A549 (cell line): ENCODE results near the gene C19orf81. TPM values are rescaled to one million over a fixed set of nuclear protein-coding genes. Genes with fewer than 3 reads are reported as not detected.

Experiments
- ATAC-seq, 2 experiments: fragments of 200-7000 bp in 1 of 2; fragments of >200 bp in 1 of 2; cut with Nextera tagmentation in 1 of 2; cut with Tn5 transposase in 1 of 2; 3 replicates each; pipeline versions ENCODE4 v1.8.0 to v1.9.1; 2018 to 2020; ENCODE audit warnings: mild to moderate bottlenecking in 1 of 2, moderate library complexity in 1 of 2
- CTCF ChIA-PET: fragments of 300-600 bp; sonication (Branson Sonifier 250); formaldehyde crosslinking; extraction: SDS; loops from one replicate; lab custom pipeline; 2021; ENCODE audit warnings: antibody characterized with exemption, inconsistent platforms; lab: Yijun Ruan, JAX
- POLR2A ChIA-PET: fragments of 350-600 bp; formaldehyde crosslinking; extraction: SDS; loops from one replicate; lab custom pipeline; 2021; ENCODE audit warnings: antibody characterized with exemption, inconsistent platforms; lab: Yijun Ruan, JAX
- DNase-seq, 2 experiments: peaks; one replicate each; pipeline versions ENCODE4 v3.0.0 to v3.0.0-alpha.2; 2011 to 2016; ENCODE audit warnings: low read depth in 1 of 2, low spot score in 1 of 2
- FAIRE-seq: peaks from 2 replicates; lab custom pipeline; 2011; peaks lifted over from hg19 to GRCh38; lab: Jason Lieb, UNC
- H3K27ac ChIP-seq, 2 experiments: fragments of >200 bp; sonication (Bioruptor Twin); formaldehyde crosslinking; 3 replicates each; pipeline ENCODE4 v1.5.1; 2016 to 2017
- H3K4me1 ChIP-seq: fragments of >200 bp; sonication (Bioruptor Twin); formaldehyde crosslinking; 3 replicates; pipeline ENCODE4 v1.6.1; 2016
- H3K4me2 ChIP-seq: fragments of >200 bp; sonication (Bioruptor Twin); formaldehyde crosslinking; 3 replicates; pipeline ENCODE4 v1.6.1; 2016
- H3K4me3 ChIP-seq: fragments of >200 bp; sonication (Bioruptor Twin); formaldehyde crosslinking; 3 replicates; pipeline ENCODE4 v1.5.1; 2016
- H3K9me3 ChIP-seq: fragments of >200 bp; sonication (Bioruptor Twin); formaldehyde crosslinking; 3 replicates; pipeline ENCODE4 v1.6.1; 2016
- BHLHE40 ChIP-seq: IDR thresholded peaks from 2 replicates; pipeline ENCODE4 v1.6.1; 2012; ENCODE audit warnings: low read depth, low read length, inconsistent platforms
- CBX8 ChIP-seq: fragments of 200-600 bp; sonication (generic); IDR thresholded peaks from 2 replicates; pipeline ENCODE4 v1.6.1; 2016
- CHD2 ChIP-seq: fragments of 150-350 bp; IDR thresholded peaks from 2 replicates; pipeline ENCODE4 v1.6.1; 2014; ENCODE audit warnings: low read length; ENCODE audit not compliant: partially characterized antibody
- EHF ChIP-seq: fragments of 250-450 bp; sonication (Bioruptor Pico); IDR thresholded peaks from 2 replicates; pipeline ENCODE4 v1.5.0; 2020; ENCODE audit warnings: mild to moderate bottlenecking
- EHMT2 ChIP-seq: fragments of 200-600 bp; sonication (generic); IDR thresholded peaks from 2 replicates; pipeline ENCODE4 v1.6.1; 2016; ENCODE audit warnings: antibody characterized with exemption, low read depth, mild to moderate bottlenecking, moderate library complexity
- EP300 ChIP-seq, 2 experiments: fragments of >200 bp; sonication (Bioruptor Twin); formaldehyde crosslinking; IDR thresholded peaks; 2 replicates in 1 of 2; 3 replicates in 1 of 2; pipeline ENCODE4 v1.6.1; 2016 to 2017
- ESRRA ChIP-seq: fragments of 150-350 bp; IDR thresholded peaks from 2 replicates; pipeline ENCODE4 v1.6.1; 2014; ENCODE audit warnings: mild to moderate bottlenecking, low read length, borderline replicate concordance
- GATA3 ChIP-seq: IDR thresholded peaks from 2 replicates; pipeline ENCODE4 v1.6.1; 2012; ENCODE audit warnings: borderline replicate concordance
- HES2 ChIP-seq: fragments of >200 bp; sonication (Bioruptor Twin); formaldehyde crosslinking; IDR thresholded peaks from 2 replicates; pipeline ENCODE4 v1.6.1; 2016
- HMGXB4 ChIP-seq: fragments of 250-450 bp; sonication (Bioruptor Pico); IDR thresholded peaks from 2 replicates; pipeline ENCODE4 v1.5.0; 2021; ENCODE audit warnings: mild to moderate bottlenecking, moderate library complexity, borderline replicate concordance
- HOXA7 ChIP-seq: fragments of 250-450 bp; sonication (Bioruptor Pico); IDR thresholded peaks from 2 replicates; pipeline ENCODE4 v1.5.0; 2020; ENCODE audit warnings: mild to moderate bottlenecking, moderate library complexity
- HOXB13 ChIP-seq: fragments of 250-450 bp; sonication (Bioruptor Pico); IDR thresholded peaks from 2 replicates; pipeline ENCODE4 v1.5.0; 2020; ENCODE audit warnings: low read depth, mild to moderate bottlenecking, moderate library complexity
- MAFK ChIP-seq: fragments of 450-650 bp; IDR thresholded peaks from 2 replicates; pipeline ENCODE4 v1.6.1; 2014; ENCODE audit not compliant: partially characterized antibody
- MAX ChIP-seq: IDR thresholded peaks from 2 replicates; pipeline ENCODE4 v1.6.1; 2012
- NFE2L2 ChIP-seq: fragments of 150-350 bp; conservative IDR thresholded peaks from 2 replicates; pipeline ENCODE4 v1.6.1; 2014; ENCODE audit warnings: low read length
- PHF8 ChIP-seq: fragments of 200-600 bp; sonication (generic); IDR thresholded peaks from 2 replicates; pipeline ENCODE4 v1.6.1; 2016; ENCODE audit warnings: low read depth, mild to moderate bottlenecking, antibody characterized with exemption, moderate library complexity, borderline replicate concordance
- REST ChIP-seq: fragments of 200-600 bp; sonication (generic); IDR thresholded peaks from 2 replicates; pipeline ENCODE4 v1.6.1; 2016; ENCODE audit warnings: antibody characterized with exemption, mild to moderate bottlenecking, moderate library complexity
- TFCP2L1 ChIP-seq: fragments of 250-450 bp; sonication (Bioruptor Pico); IDR thresholded peaks from 2 replicates; pipeline ENCODE4 v1.5.0; 2021; ENCODE audit warnings: mild to moderate bottlenecking
- TP53 ChIP-seq: fragments of 250-450 bp; sonication (Bioruptor Pico); IDR thresholded peaks from 2 replicates; pipeline ENCODE4 v1.5.0; 2021; ENCODE audit warnings: mild to moderate bottlenecking, moderate library complexity
- USF2 ChIP-seq: fragments of 450-650 bp; IDR thresholded peaks from 2 replicates; pipeline ENCODE4 v1.6.1; 2014; ENCODE audit warnings: antibody characterized with exemption
- ZNF302 ChIP-seq: fragments of 250-450 bp; sonication (Bioruptor Pico); IDR thresholded peaks from 2 replicates; pipeline ENCODE4 v1.9.0; 2021; ENCODE audit warnings: inconsistent platforms, mild to moderate bottlenecking, moderate library complexity
- WGBS: methylation state at CpG from one replicate; pipeline ENCODE4 v1.1.6; 2017; ENCODE audit errors: missing lambda C conversion rate; 5-methylcytosine and 5-hydroxymethylcytosine counted together
- polyA plus RNA-seq, 4 experiments: library from polyadenylated mRNA; depleted of rRNA in 3 of 4; stranded (reverse); fragments of >200 nt; fragmentation: RNase III in 1 of 4; extraction: RNeasy Plus Mini Kit Qiagen cat#74134 plus additional on column Dnase treatment in 1 of 4; gene quantifications; 2 replicates in 3 of 4; 3 replicates in 1 of 4; pipeline ENCODE4 v1.2.3, GENCODE V29; 2011 to 2017

The C19orf81 gene
- polyA plus RNA-seq, 2 of the 4 experiments (the other 2 are of a cell fraction): 2.1 to 9.5 TPM

- H3K4me2 ChIP-seq: no peak overlapping the region
- TF ChIP-seq TP53 (no peak), CHD2 (no peak), MAX (no peak), ESRRA (no peak), GATA3 (no peak), EHF (CRISPR knock-in tag) (no peak), USF2 (no peak), HOXA7 (CRISPR knock-in tag) (no peak), ZNF302 (CRISPR knock-in tag) (no peak), BHLHE40 (no peak), HMGXB4 (no peak), NFE2L2 (no peak), PHF8 (no peak), REST (no peak), HES2 (no peak), CBX8 (no peak)
- no peak overlapping the region for H3K27ac ChIP-seq
- DNase-seq: no peak
- CTCF ChIA-PET: interaction anchor here (5.6 kb wide), 1 partner anchor 108 kb away, joined by 98 read pairs; no protein-coding TSS in a partner anchor
- no peak for FAIRE-seq
- POLR2A ChIA-PET: no interaction called here
- H3K9me3 ChIP-seq: peaks cover 5% of the 10 kb centered on the region; the same call in 2 of the 3 replicates
- peaks cover 14% of the 10 kb centered on the region for H3K4me1 ChIP-seq
- 50% methylated on average over 15 of the region's 15 CpGs for WGBS
- H3K4me3 ChIP-seq: no peak overlapping the region
- ATAC-seq: no peak
These were observed 23.9 kb downstream of the C19orf81 start for GRCh38 chr19:50673118-50673517.

GRCh38 chr19:50676625-50677197 lies 27.5 kb downstream of the C19orf81 start:
- ChIA-PET CTCF (interaction anchor here (0.6 to 1.3 kb wide), 4 partner anchors 96 to 245 kb away, joined by 3 read pairs; no protein-coding TSS in a partner anchor), POLR2A (no interaction called here)
- DNase-seq: no peak
- TF ChIP-seq HOXB13 (CRISPR knock-in tag) (no peak), CBX8 (no peak), TFCP2L1 (CRISPR knock-in tag) (no peak), GATA3 (no peak), HES2 (no peak), EHMT2 (no peak), EP300 (IDR thresholded peaks at IDR 0.05) (no peak), PHF8 (no peak), MAFK (no peak)
- 11% methylated on average over 1 of the region's 1 CpG for WGBS
- Histone ChIP-seq H3K4me3 (no peak overlapping the region), H3K4me2 (no peak overlapping the region), H3K4me1 (no peaks in the 10 kb centered on the region), H3K27ac (no peak overlapping the region), H3K9me3 (peaks cover 5% of the 10 kb centered on the region; the same call in 2 of the 3 replicates)
- ATAC-seq: no peak
- FAIRE-seq: no peak
